DOHH2 (cell line): ENCODE results near the gene MUC12.

ENCODE experiments used
- H3F3A ChIP-seq: fragments of 200-600 bp; sonication (generic), shearing (Covaris generic); 2 replicates; pipeline ENCODE4 v1.6.0; 2016; ENCODE audit warnings: antibody characterized with exemption, mild to moderate bottlenecking; ENCODE audit not compliant: control insufficient read depth, insufficient read depth
- H3K27ac ChIP-seq: fragments of 200-600 bp; sonication (generic); 2 replicates; pipeline ENCODE4 v1.5.1; 2014; ENCODE audit warnings: low read depth, mild to moderate bottlenecking, low read length, moderate library complexity
- H3K27me3 ChIP-seq: fragments of 200-600 bp; sonication (generic); 2 replicates; pipeline ENCODE4 v1.6.1; 2014; ENCODE audit warnings: mild to moderate bottlenecking, low read length, mixed read lengths; ENCODE audit not compliant: control insufficient read depth
- H3K36me3 ChIP-seq: fragments of 200-600 bp; sonication (generic); 2 replicates; pipeline ENCODE4 v1.6.1; 2014; ENCODE audit warnings: mild to moderate bottlenecking, low read length, moderate library complexity, mixed read lengths; ENCODE audit not compliant: control insufficient read depth
- H3K4me1 ChIP-seq: fragments of 200-600 bp; sonication (generic); 2 replicates; pipeline ENCODE4 v1.6.1; 2014; ENCODE audit warnings: mild to moderate bottlenecking, low read length, mixed read lengths; ENCODE audit not compliant: control insufficient read depth
- H3K4me2 ChIP-seq: fragments of 200-600 bp; sonication (generic); 2 replicates; pipeline ENCODE4 v1.6.0; 2014; ENCODE audit warnings: mild to moderate bottlenecking, low read length, moderate library complexity
- H3K4me3 ChIP-seq: fragments of 200-600 bp; sonication (generic); 2 replicates; pipeline ENCODE4 v1.5.1; 2014; ENCODE audit warnings: mild to moderate bottlenecking, low read length, mixed read lengths
- H3K79me2 ChIP-seq: fragments of 200-600 bp; sonication (generic); 2 replicates; pipeline ENCODE4 v1.6.1; 2014; ENCODE audit warnings: mild to moderate bottlenecking, low read length, mixed read lengths; ENCODE audit not compliant: control insufficient read depth
- H3K9me2 ChIP-seq: fragments of 200-600 bp; sonication (generic); replicated peaks from 2 replicates; pipeline ENCODE4 v1.6.1; 2014; ENCODE audit warnings: mild to moderate bottlenecking, low read length, mixed read lengths; ENCODE audit not compliant: control insufficient read depth
- H3K9me3 ChIP-seq: fragments of 200-600 bp; sonication (generic); 2 replicates; pipeline ENCODE4 v1.6.1; 2014; ENCODE audit warnings: antibody characterized with exemption, low read length, mixed read lengths; ENCODE audit not compliant: control insufficient read depth, insufficient read depth
- H4K20me1 ChIP-seq: fragments of 200-600 bp; sonication (generic); 2 replicates; pipeline ENCODE4 v1.6.0; 2014; ENCODE audit warnings: low read depth, mild to moderate bottlenecking, antibody characterized with exemption, low read length, moderate library complexity; ENCODE audit not compliant: control insufficient read depth, insufficient read depth
- EZH2phosphoT487 ChIP-seq: fragments of 200-600 bp; sonication (generic); IDR thresholded peaks from 2 replicates; pipeline ENCODE4 v1.6.1; 2017; ENCODE audit warnings: borderline replicate concordance, mild to moderate bottlenecking, antibody characterized with exemption, low read length, moderate library complexity, mixed read lengths
- TF ChIP-seq, protein P1 (sequence below): fragments of 200-600 bp; sonication (generic); IDR thresholded peaks from one replicate; pipeline ENCODE4 v1.5.1; 2014; ENCODE audit warnings: antibody characterized with exemption, mild to moderate bottlenecking, low read depth, low read length; ENCODE audit not compliant: poor library complexity, severe bottlenecking

MUC12 gene

DNA sequence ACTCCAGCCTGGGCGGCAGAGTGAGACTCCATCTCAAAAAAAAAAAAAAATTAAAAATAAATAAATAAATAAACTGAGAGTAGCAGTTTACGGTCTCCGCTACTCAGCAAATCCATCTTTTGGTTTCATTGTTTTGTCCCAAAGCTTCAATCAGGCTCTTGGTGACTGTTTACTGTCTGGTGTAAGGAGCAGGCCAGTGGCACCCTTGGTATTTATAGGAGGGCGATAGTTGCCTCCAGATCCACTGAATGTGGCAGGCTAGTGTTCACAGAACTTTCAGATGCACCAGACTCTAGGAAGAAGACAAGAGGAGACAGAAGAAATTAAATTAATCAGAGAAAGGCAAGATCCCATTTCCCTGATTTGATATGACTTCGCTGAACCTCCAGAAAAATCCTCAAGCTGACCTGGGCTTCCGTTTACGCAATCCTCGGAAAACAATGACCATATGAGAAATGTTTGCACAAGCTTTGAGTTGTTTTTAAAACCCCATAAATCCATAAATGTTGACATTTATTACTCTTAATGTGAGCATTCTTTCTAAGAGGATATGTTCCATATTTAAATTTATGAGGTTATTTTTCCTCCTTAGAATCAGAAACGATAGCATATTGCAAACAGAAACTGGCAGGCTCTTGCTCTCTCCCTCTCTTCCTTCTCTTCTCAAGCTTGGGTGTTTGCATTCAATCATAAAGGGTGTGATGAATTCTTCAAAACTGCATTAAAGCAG is 27.2 kb upstream of the MUC12 start:
- no peaks in the 10 kb centered on the region for H3K79me2 ChIP-seq
- H3K4me2 ChIP-seq, result no peak overlapping the region
- H3K27ac ChIP-seq, result no peak overlapping the region
- H3K36me3 ChIP-seq, result no peaks in the 10 kb centered on the region
- H3K9me3 ChIP-seq, result no peaks in the 10 kb centered on the region
- no peaks in the 10 kb centered on the region for H3K4me1 ChIP-seq
- H4K20me1 ChIP-seq, result no peaks in the 10 kb centered on the region
- no peaks in the 10 kb centered on the region for H3F3A ChIP-seq
- H3K9me2 ChIP-seq, result no peaks in the 10 kb centered on the region
- peaks cover 3% of the 10 kb centered on the region; the same call in 1 of the 2 replicates for H3K27me3 ChIP-seq
- TF ChIP-seq, protein P1, sequence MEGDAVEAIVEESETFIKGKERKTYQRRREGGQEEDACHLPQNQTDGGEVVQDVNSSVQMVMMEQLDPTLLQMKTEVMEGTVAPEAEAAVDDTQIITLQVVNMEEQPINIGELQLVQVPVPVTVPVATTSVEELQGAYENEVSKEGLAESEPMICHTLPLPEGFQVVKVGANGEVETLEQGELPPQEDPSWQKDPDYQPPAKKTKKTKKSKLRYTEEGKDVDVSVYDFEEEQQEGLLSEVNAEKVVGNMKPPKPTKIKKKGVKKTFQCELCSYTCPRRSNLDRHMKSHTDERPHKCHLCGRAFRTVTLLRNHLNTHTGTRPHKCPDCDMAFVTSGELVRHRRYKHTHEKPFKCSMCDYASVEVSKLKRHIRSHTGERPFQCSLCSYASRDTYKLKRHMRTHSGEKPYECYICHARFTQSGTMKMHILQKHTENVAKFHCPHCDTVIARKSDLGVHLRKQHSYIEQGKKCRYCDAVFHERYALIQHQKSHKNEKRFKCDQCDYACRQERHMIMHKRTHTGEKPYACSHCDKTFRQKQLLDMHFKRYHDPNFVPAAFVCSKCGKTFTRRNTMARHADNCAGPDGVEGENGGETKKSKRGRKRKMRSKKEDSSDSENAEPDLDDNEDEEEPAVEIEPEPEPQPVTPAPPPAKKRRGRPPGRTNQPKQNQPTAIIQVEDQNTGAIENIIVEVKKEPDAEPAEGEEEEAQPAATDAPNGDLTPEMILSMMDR, result no peak
- TF ChIP-seq EZH2phosphoT487, result no peak
- H3K4me3 ChIP-seq, result no peak overlapping the region

DNA sequence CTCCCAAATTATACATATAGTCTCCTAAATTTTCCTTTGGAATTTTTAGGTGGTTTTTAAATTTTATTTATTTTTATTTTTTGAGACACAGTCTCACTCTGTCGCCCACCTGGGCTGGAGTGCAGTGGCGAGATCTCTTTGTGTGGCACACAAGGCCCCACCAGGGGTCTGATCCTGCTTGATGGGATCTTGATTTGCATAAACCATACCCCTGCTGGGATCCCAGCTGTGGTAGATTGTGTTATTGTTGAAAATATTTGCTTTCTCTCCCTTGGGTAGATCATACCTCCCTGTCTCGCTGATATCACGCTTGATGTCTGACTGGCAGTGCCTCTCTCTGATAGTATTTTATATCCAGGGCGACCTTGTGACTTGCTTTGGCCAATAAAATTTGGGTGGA is 25.7 kb upstream of the MUC12 start:
- Histone ChIP-seq H3K4me3 (no peak overlapping the region), H3K4me1 (no peaks in the 10 kb centered on the region), H4K20me1 (no peaks in the 10 kb centered on the region), H3K9me3 (no peaks in the 10 kb centered on the region), H3K27ac (no peak overlapping the region), H3K27me3 (peaks cover 3% of the 10 kb centered on the region; the same call in 1 of the 2 replicates), H3K9me2 (no peaks in the 10 kb centered on the region), H3K4me2 (no peak overlapping the region), H3K36me3 (no peaks in the 10 kb centered on the region), H3K79me2 (no peaks in the 10 kb centered on the region), H3F3A (no peaks in the 10 kb centered on the region)
- TF ChIP-seq, protein P1, result no peak
- TF ChIP-seq EZH2phosphoT487, result no peak

DNA sequence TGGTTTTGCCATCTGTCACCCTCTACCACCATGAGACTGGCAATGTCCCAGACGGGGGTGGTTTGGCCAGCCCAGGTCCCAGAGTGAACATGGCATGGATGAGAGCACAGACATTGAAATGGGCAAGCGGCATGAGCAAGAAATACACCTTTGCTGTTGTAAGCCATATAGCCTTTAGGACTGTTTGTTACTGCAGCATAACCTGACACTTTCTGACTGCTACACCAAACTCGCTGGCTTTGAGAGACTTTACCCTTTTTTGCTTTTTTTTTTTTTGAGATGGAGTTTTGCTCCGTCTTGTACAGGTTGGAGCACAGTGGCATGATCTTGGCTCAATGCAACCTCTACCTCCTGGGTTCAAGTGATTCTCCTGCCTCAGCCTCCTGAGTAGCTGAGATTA is 25.2 kb upstream of the MUC12 start:
- Histone ChIP-seq H3K4me1 (no peaks in the 10 kb centered on the region), H3F3A (no peaks in the 10 kb centered on the region), H3K27me3 (peaks cover 6% of the 10 kb centered on the region), H3K4me2 (no peak overlapping the region), H3K36me3 (no peaks in the 10 kb centered on the region), H3K79me2 (no peaks in the 10 kb centered on the region), H3K4me3 (no peak overlapping the region), H3K9me3 (no peaks in the 10 kb centered on the region), H3K9me2 (no peaks in the 10 kb centered on the region), H4K20me1 (no peaks in the 10 kb centered on the region), H3K27ac (no peak overlapping the region)
- TF ChIP-seq EZH2phosphoT487, result no peak
- TF ChIP-seq, protein P1, result no peak
